DMS153 treated with DMSO at 0.1 percent for 48 hours (cell line): ENCODE data around the gene ZNF814.
"Not testable (repeated sequence)": the region's sequence is repeated elsewhere in the genome, so short reads cannot be mapped to it uniquely, and the experiment has no call there.

Experiments
- DNase-seq: peaks from one replicate; lab custom pipeline; 2025; ENCODE audit not compliant: unreplicated experiment; lab: John Stamatoyannopoulos, UW

Gene ZNF814

GRCh38 chr19:57888560-57889231, at the start of gene ZNF814:
Gene ZNF814, minus strand, starts transcription at chr19:57889037. Its CDS starts 235 bp downstream, at chr19:57888802.
- no peak for DNase-seq

- no peak for DNase-seq
Observed at GRCh38 chr19:57935731-57936130, 46.9 kb upstream of the ZNF814 start.

GRCh38 chr19:57934820-57935665, 46.2 kb upstream of the ZNF814 start, which contains the start of gene ZNF418:
Gene ZNF418, minus strand, starts transcription at chr19:57935402. Its CDS starts 1,580 bp downstream, at chr19:57933822.
- DNase-seq: no peak

GRCh38 chr19:57927587-57927986, 38.8 kb upstream of the ZNF814 start:
- no peak for DNase-seq

- peak; percentile 88 for DNase-seq
Observed at GRCh38 chr19:57916168-57916995, 27.5 kb upstream of the ZNF814 start, which contains the start of gene ZNF417. Gene ZNF417, minus strand, starts transcription at chr19:57916592. Its CDS starts 181 bp downstream, at chr19:57916411.

GRCh38 chr19:57914531-57914930, 25.7 kb upstream of the ZNF814 start:
- no peak for DNase-seq

GRCh38 chr19:57907394-57907793, 18.6 kb upstream of the ZNF814 start:
- no peak for DNase-seq

- DNase-seq: no peak
Observed at GRCh38 chr19:57905258-57905657, 16.4 kb upstream of the ZNF814 start.

GRCh38 chr19:57903618-57904184, 14.9 kb upstream of the ZNF814 start:
- no peak for DNase-seq

- no peak for DNase-seq
Observed at GRCh38 chr19:57900311-57900710, 11.5 kb upstream of the ZNF814 start.

GRCh38 chr19:57890706-57891105, 1.9 kb upstream of the ZNF814 start:
- not testable (repeated sequence) for DNase-seq

GRCh38 chr19:57888107-57888559, 704 bp downstream of the ZNF814 start:
- no peak for DNase-seq

- no peak for DNase-seq
Observed at GRCh38 chr19:57887195-57887941, 1.5 kb downstream of the ZNF814 start.

- no peak for DNase-seq
Observed at GRCh38 chr19:57886046-57886445, 2.8 kb downstream of the ZNF814 start.

- DNase-seq: not testable (repeated sequence)
Observed at GRCh38 chr19:57873883-57874799, 14.7 kb downstream of the ZNF814 start.

- no peak for DNase-seq
Observed at GRCh38 chr19:57872450-57872849, 16.4 kb downstream of the ZNF814 start.

GRCh38 chr19:57870225-57870624, 18.6 kb downstream of the ZNF814 start:
- DNase-seq: no peak

- DNase-seq: not testable (repeated sequence)
Observed at GRCh38 chr19:57869655-57870054, 19.2 kb downstream of the ZNF814 start.
